IMR-90 (cell line): ENCODE data around the gene OR4C13.
"Not testable (repeated sequence)": the region's sequence is repeated elsewhere in the genome, so short reads cannot be mapped to it uniquely, and the experiment has no call there.

Experiments used
- CTCF ChIP-seq: conservative IDR thresholded peaks from 2 replicates; pipeline ENCODE4 v1.5.1; 2012; ENCODE audit warnings: mild to moderate bottlenecking, low read depth, low read length, improper control_type of control experiment
- FOS ChIP-seq: fragments of 150-350 bp; IDR thresholded peaks from 2 replicates; pipeline ENCODE4 v1.6.1; 2016; ENCODE audit warnings: low read depth, low read length
- MAZ ChIP-seq: IDR thresholded peaks from 2 replicates; pipeline ENCODE4 v1.6.1; 2012; ENCODE audit warnings: low read depth, mild to moderate bottlenecking, low read length, improper control_type of control experiment, moderate library complexity, borderline replicate concordance
- MXI1 ChIP-seq: IDR thresholded peaks from 2 replicates; pipeline ENCODE4 v1.6.1; 2012; ENCODE audit warnings: low read depth, mild to moderate bottlenecking, low read length, moderate library complexity, borderline replicate concordance
- RAD21 ChIP-seq: IDR thresholded peaks from 2 replicates; pipeline ENCODE4 v1.6.1; 2012; ENCODE audit warnings: low read length, improper control_type of control experiment
- RFX5 ChIP-seq: IDR thresholded peaks from 2 replicates; pipeline ENCODE4 v1.8.0; 2012; ENCODE audit warnings: low read depth, mild to moderate bottlenecking, low read length, moderate library complexity

- TF ChIP-seq CTCF, MAZ, RAD21, FOS, MXI1, RFX5: not testable (repeated sequence)
Observed at GRCh38 chr11:49948701-49949100, 3.5 kb upstream of the OR4C13 start.
